K562 (cell line): ENCODE data around the gene GPRIN2. TPM values are rescaled to one million over a fixed set of nuclear protein-coding genes. Genes with fewer than 3 reads are reported as not detected.

Source experiments
- EZH2 ChIP-seq: IDR thresholded peaks from 2 replicates; pipeline ENCODE4 v1.6.1; 2012; ENCODE audit warnings: low read depth, mild to moderate bottlenecking, inconsistent platforms, low read length, borderline replicate concordance
- NFIC ChIP-seq: fragments of 450-650 bp; IDR thresholded peaks from 2 replicates; pipeline ENCODE4 v1.6.1; 2017; ENCODE audit warnings: mild to moderate bottlenecking, inconsistent platforms
- NFYB ChIP-seq: IDR thresholded peaks from 2 replicates; pipeline ENCODE4 v1.6.1; 2011; ENCODE audit warnings: mild to moderate bottlenecking, moderate library complexity; ENCODE audit not compliant: insufficient read length; ENCODE audit errors: extremely low read depth
- RFX5 ChIP-seq: IDR thresholded peaks from 2 replicates; pipeline ENCODE4 v1.6.1; 2011; ENCODE audit warnings: low read depth, mild to moderate bottlenecking, improper control_type of control experiment, low read length
- RUNX1 ChIP-seq: sonication (generic); IDR thresholded peaks from 2 replicates; pipeline ENCODE4 v1.6.1; 2016; ENCODE audit warnings: antibody characterized with exemption, low read depth
- SMAD1 ChIP-seq: fragments of 150-350 bp; IDR thresholded peaks from 2 replicates; pipeline ENCODE4 v1.6.1; 2014; ENCODE audit warnings: low read length, low read depth; ENCODE audit not compliant: partially characterized antibody
- SMC3 ChIP-seq: conservative IDR thresholded peaks from 2 replicates; pipeline ENCODE4 v1.6.1; 2011; ENCODE audit warnings: low read depth, low read length, improper control_type of control experiment; ENCODE audit not compliant: insufficient read depth
- ZBTB1 ChIP-seq: sonication (generic); formaldehyde crosslinking; IDR thresholded peaks from 2 replicates; pipeline ENCODE4 v1.8.1; 2023; ENCODE audit warnings: missing genetic modification reagents, low read depth, mild to moderate bottlenecking, borderline replicate concordance
- ZBTB7A ChIP-seq: IDR thresholded peaks from 2 replicates; pipeline ENCODE4 v1.6.1; 2011; ENCODE audit warnings: low read depth, mild to moderate bottlenecking, low read length, moderate library complexity, borderline replicate concordance; ENCODE audit not compliant: control insufficient read depth
- ZNF354B ChIP-seq: fragments of 250-450 bp; sonication (Bioruptor Pico); IDR thresholded peaks from 2 replicates; pipeline ENCODE4 v1.4.0; 2020
- polyA plus RNA-seq, 8 experiments: library from polyadenylated mRNA; depleted of rRNA in 4 of 8; stranded (reverse) in 5 of 8; unstranded in 3 of 8; fragments of >200 nt; fragmentation: Nextera tagmentation in 2 of 8; fragmentation: Illumina TruSeq in 1 of 8; extraction: Ambion mirVana in 2 of 8; extraction: Trizol in 1 of 8; gene quantifications; 2 replicates each; pipeline versions ENCODE4 v1.2.1 to v1.2.3, GENCODE V29; 2011 to 2014; ENCODE audit warnings: inconsistent platforms in 1 of 8, missing spikeins in 1 of 8
- total RNA-seq, 7 experiments: library from RNA; depleted of rRNA in 6 of 7; stranded (reverse); fragments of >200 nt in 6 of 7; fragmentation: Illumina TruSeq in 2 of 7; extraction: Trizol in 2 of 7; gene quantifications; 2 replicates each; pipeline versions ENCODE4 v1.2.1 to v1.2.3, GENCODE V29; 2011 to 2021; ENCODE audit warnings: low replicate concordance in 1 of 7
- TF ChIP-seq, protein P1 (sequence below), 2 experiments: fragments of 450-650 bp; formaldehyde crosslinking in 1 of 2; IDR thresholded peaks; 2 replicates each; pipeline versions ENCODE4 v1.4.0 to v1.6.1; 2014 to 2020; ENCODE audit warnings: mild to moderate bottlenecking in 2 of 2, borderline replicate concordance in 1 of 2, low read depth in 1 of 2

The GPRIN2 gene
- total and polyA plus RNA-seq, 9 of the 15 experiments (the other 6 are each of a cell fraction or from before 2014, with no cell fraction given), result not detected

DNA sequence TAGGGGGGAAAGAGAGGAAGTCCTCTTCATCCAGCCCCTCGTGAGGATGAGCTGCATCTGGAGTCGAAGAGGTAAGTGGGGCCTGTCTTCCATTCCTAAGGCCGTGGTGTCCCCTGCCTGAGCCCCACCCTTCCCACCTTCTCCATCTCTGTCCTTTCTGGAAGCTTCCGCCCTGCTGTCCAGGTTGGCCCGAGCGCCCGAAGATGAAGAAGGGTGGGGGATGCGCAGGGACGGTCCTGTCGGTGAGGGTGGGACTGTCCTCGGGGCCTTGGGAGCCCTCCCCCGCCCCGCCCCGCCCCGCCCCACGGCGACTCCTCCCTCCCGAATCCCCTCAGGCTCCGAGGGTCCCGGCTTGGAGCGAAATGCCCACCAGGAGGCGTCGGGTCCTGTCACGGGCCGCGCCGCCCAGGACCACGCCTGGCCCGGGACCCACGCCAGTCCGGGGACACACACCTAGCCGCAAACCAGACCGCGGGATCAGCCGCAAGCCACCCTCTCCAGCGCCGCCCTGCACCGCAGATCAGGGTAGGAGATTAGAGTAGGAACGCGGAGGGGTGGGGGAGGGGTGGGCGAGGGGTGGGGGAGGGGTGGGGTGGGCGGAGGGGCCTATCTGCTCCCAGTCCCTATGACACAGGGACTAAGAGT is 15.3 kb downstream of the GPRIN2 start (continued):
- TF ChIP-seq, protein P1, sequence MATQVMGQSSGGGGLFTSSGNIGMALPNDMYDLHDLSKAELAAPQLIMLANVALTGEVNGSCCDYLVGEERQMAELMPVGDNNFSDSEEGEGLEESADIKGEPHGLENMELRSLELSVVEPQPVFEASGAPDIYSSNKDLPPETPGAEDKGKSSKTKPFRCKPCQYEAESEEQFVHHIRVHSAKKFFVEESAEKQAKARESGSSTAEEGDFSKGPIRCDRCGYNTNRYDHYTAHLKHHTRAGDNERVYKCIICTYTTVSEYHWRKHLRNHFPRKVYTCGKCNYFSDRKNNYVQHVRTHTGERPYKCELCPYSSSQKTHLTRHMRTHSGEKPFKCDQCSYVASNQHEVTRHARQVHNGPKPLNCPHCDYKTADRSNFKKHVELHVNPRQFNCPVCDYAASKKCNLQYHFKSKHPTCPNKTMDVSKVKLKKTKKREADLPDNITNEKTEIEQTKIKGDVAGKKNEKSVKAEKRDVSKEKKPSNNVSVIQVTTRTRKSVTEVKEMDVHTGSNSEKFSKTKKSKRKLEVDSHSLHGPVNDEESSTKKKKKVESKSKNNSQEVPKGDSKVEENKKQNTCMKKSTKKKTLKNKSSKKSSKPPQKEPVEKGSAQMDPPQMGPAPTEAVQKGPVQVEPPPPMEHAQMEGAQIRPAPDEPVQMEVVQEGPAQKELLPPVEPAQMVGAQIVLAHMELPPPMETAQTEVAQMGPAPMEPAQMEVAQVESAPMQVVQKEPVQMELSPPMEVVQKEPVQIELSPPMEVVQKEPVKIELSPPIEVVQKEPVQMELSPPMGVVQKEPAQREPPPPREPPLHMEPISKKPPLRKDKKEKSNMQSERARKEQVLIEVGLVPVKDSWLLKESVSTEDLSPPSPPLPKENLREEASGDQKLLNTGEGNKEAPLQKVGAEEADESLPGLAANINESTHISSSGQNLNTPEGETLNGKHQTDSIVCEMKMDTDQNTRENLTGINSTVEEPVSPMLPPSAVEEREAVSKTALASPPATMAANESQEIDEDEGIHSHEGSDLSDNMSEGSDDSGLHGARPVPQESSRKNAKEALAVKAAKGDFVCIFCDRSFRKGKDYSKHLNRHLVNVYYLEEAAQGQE (IDR thresholded peaks at IDR 0.05; ENCODE audit: borderline replicate concordance), result no peak
- TF ChIP-seq, protein P1 (CRISPR knock-in tag; IDR thresholded peaks at IDR 0.05; ENCODE audit: low read depth), result no peak
- TF ChIP-seq EZH2 (0 out of 2 replicates have a peak, but pooled peaks have one; percentile 7), ZNF354B (CRISPR knock-in tag) (no peak), NFIC (peak; percentile 16; the same call in 1 of the 2 replicates), RUNX1 (0 out of 2 replicates have a peak, but pooled peaks have one; percentile 58), ZBTB1 (CRISPR knock-in tag) (peak; percentile 97), SMC3 (0 out of 2 replicates have a peak, but pooled peaks have one; percentile 3), SMAD1 (no peak), RFX5 (no peak), ZBTB7A (peak; percentile 68), NFYB (no peak)
